DMS153 (cell line): ENCODE measurements around the gene TCP11L1.
"Not testable (repeated sequence)": the region's sequence is repeated elsewhere in the genome, so short reads cannot be mapped to it uniquely, and the experiment has no call there.

ENCODE experiments used
- DNase-seq: peaks from one replicate; lab custom pipeline; 2025; lab: John Stamatoyannopoulos, UW

Gene TCP11L1

DNA sequence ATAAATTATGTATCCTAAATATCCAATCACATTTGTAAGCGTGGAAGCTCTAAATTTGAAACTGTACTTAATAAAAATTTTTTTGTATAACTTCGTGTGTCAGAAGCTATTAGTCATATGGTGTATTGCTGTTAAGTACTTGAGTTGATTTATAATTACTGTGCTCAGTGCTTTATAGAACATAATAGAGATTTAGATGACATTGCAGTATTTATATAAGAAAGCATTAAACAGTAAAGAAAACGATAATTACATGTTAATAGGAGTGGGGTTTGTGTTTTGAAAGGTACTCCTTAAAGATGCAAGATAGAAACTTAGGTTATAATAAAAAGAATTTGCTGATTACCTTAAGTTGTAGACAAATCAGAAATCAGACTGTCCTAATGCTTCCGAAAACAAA is 5.9 kb upstream of the TCP11L1 start:
- DNase-seq = no peak

DNA sequence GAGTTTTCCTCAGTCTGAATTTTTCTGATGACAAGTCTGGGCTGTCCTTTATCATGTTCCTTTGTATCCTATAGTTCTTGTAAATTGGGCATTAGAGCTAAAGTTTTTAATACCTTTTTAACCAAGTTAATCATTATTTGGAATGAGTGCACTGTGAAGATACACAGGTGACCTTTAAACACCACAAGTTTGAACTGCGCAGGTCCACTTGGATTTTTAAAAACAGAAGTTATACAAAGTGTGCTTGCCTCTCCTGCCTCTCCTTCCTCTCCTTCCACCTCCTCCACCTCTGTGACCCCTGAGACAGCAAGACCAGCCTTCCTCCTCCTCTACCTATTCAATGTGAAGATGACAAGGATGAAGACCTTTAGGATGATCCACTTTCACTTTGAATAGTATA is 4.4 kb upstream of the TCP11L1 start:
- DNase-seq = no peak

DNA sequence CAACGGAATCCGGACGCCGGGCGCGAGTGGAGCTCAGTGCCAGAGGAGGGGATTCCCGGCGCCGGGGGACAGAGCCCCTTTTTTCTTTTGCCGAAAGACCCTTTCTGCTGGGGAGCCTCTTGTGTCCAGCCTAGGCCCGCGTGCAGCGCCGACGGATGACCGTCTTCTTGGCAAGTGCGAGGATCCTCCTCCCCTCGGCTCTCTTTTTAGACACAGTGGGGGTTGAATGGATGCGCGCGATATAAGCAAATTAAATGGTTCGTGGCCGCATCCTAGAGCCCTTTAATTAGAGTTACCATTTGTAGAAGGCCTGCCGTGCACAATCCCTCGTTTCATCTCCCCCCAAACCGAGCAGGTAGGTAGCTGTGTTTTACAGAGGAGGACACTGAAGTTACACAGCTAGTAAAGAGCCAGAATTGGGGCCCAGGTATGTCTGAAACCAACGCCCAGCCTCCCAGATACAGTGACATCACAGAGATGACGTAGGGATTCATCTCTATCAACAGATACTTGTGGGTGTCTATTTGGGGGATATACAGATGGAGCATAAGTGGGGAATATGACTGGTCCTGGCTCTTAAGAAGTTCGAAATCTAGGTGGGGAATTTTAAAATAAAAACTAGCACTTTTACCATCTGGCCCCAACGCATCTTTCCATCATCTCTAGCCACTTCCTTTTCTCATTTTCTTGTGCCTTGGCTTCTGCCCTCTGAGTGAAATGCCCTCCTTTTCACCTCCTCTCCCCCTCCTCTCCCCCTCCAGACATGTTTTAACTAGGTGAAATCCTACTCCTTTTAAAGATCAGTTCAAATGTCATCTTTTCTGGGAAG is 875 bp downstream of the TCP11L1 start:
- peak; percentile 22 for DNase-seq

DNA sequence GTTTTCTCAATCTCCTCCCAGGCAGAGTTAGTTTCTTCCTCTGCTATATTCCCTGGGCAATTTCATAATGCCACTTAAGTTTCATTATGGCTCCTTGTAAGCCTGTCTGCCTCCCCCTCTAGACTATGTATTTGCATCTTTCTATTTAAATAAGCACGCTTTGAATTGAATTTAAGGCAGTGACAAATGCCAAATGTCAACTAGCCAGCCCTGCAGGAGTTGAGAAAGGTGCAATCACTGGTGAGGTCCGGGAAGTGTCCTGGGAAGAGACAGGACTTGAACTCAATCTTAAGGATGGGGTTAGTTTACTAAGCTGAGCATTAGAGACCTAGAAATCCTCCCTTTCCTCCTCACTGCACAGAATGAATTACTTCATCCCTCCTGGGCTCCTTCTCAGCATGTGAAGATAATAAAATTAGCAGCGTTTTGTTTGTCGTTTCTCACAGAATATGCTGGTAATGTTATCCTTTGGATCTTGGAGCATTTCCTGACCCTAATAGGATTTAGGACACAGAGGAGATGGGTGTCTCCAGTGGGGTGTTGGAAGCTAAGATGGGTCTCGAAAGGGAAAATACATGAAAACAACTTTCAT is 1.6 kb downstream of the TCP11L1 start:
- DNase-seq = no peak

- DNase-seq = no peak
Measured at GRCh38 chr11:33043221-33043830, 4.0 kb downstream of the TCP11L1 start.

- no peak for DNase-seq
Measured at GRCh38 chr11:33044285-33044756, 4.9 kb downstream of the TCP11L1 start.

DNA sequence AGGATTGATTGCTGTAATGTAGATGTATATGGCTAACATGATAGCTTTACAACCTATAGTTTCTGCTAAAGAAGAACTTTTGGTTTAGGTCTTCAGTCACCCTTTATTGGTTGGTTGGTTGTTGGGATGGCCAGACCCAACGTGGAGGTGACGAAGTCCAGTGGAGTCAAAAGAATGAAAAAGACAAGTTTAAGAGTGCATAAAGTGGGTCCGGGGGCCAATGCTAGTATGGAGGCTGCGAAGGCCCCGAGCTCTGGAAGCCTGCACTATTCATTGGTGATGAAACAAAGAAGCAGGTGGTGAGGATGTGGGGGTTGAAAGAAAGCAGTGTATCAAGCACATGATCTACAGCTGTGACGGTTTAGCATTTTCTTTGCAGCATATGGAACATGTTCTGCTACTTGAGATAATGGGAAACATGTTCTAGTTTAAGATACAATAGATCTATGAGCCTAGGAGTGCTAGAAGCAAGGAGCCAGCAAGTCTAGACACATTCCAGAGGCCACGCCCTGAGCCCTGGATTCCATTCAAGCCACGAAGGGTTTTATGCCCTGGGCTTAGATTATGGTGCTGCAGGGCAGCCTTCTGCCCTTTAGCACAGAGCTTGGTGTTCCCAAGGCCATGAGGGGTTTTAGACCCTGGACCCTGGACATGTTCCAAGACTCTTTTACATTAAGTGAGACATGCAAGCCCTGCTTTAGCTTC is 6.3 kb downstream of the TCP11L1 start:
- no peak for DNase-seq

- not testable (repeated sequence) for DNase-seq
Measured at GRCh38 chr11:33048701-33049100, 9.3 kb downstream of the TCP11L1 start.

DNA sequence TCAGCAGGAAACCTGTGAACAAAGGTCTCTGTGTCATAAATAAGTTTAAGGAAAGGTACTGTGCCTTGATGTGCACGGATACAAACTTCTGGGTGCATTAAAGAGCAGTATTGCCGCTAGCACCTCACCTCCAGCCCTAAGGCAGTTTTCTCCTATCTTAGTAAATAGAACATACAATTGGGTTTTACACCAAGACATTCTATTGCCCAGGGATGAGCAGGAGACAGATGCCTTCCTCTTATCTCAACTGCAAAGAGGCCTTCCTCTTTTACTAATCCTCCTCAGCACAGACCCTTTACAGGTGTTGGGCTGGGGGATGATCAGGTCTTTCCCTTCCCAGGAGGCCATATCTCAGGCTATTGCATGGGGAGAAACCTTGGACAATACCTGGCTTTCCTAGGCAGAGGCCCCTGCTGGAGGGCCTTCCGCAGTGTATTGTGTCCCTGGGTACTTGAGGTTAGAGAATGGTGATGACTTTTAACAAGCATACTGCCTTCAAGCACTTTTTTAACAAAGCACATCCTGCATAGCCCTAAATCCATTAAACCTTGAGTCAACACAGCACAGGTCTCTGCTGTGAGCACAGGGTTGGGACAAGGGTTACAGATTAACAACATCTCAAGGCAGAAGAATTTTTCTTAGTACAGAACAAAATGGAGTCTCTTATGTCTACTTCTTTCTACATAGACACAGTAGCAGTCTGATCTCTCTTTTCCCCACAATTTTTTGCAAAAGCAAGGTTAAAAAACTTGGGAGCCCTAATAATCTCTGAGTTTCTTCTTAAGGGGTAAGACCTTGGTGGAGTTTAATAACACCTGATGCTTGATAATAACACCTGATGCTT is 10.4 kb downstream of the TCP11L1 start:
- DNase-seq = peak; percentile 74

DNA sequence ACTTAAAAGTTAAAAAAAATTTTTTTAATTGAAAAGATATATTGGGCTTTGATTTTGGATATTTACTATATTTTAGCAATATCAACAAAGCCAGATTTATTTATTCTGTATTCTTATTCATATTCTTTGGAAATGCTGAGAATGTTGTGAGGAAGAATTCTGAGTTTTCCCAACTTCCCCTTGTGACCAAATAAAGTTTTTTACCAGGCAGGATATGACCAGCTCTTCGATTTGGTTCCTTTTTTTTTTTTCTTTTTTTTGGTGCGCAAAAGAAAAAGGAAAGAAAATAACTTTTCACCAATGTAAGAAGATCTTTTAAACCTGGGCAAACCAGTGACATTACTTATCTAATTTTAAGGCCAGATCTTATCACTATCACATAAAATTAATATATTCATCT is 12.9 kb downstream of the TCP11L1 start:
- no peak for DNase-seq

- DNase-seq = no peak
Measured at GRCh38 chr11:33055375-33055774, 16.0 kb downstream of the TCP11L1 start.

DNA sequence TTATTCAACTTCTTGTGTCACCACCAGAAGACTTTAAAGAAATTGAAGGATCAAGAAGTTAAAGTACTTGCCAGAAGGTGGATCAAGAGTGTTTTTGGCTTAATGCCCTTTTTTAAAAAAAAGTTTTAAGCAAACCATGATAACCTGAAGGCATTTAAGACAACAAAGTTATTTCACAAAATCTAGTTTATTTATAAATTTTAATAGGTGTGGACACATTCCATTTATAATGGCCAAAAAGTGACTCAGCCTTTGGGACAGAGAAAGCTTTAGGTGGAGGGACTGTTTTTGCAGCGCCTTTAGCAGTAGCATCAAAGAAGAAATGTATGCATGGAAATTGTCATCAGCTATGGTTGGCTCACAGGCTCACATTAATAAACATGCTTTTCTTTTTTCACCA is 17.9 kb downstream of the TCP11L1 start:
- no peak for DNase-seq

- no peak for DNase-seq
Measured at GRCh38 chr11:33059331-33060007, 20.1 kb downstream of the TCP11L1 start.

DNA sequence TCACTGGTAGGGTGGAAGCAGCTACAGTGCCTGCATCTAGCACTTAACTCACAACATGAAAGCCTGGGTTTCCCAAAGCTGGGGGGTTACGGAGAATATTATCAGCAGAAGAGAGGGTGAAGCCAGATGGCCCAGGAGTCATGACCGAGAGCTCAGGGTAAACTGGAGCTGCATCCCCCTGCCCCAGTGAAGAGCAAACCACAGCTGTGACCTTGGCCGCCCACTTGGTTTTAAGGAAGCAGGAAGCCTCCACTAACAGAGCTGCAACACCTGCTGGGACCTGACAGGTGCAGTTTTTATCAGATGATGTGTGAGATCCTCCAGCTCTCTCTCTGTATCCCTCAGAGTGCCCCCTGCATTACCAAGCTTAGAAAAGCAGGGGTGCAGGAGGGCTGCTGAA is 20.9 kb downstream of the TCP11L1 start:
- no peak for DNase-seq

- no peak for DNase-seq
Measured at GRCh38 chr11:33062137-33062536, 22.8 kb downstream of the TCP11L1 start.

DNA sequence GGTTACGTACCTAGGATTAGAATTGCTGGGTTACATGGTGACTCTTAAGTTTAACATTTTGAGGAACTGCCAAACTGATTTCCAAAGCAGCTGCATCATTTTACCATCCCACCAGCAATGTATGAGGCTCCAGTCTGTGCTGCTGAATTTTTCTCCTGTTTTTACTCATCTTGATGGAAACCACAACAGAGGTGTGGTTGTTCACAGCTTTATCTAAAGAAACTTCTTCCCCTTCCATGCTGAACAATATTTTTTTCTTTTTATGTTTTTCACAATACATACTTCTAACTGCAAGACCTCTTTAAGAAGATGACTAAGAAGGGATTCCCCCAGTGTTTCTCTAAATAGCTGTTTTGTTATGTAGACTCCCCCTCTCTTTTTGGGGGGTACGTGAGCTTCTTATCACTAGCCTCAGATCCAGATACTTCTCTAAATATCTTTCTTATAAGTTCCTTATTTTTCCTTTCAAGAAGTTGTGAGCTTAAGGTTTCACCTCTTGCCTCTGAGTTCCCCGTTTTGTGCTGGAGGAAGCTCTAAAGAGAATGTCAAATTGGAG is 24.0 kb downstream of the TCP11L1 start:
- DNase-seq = no peak

DNA sequence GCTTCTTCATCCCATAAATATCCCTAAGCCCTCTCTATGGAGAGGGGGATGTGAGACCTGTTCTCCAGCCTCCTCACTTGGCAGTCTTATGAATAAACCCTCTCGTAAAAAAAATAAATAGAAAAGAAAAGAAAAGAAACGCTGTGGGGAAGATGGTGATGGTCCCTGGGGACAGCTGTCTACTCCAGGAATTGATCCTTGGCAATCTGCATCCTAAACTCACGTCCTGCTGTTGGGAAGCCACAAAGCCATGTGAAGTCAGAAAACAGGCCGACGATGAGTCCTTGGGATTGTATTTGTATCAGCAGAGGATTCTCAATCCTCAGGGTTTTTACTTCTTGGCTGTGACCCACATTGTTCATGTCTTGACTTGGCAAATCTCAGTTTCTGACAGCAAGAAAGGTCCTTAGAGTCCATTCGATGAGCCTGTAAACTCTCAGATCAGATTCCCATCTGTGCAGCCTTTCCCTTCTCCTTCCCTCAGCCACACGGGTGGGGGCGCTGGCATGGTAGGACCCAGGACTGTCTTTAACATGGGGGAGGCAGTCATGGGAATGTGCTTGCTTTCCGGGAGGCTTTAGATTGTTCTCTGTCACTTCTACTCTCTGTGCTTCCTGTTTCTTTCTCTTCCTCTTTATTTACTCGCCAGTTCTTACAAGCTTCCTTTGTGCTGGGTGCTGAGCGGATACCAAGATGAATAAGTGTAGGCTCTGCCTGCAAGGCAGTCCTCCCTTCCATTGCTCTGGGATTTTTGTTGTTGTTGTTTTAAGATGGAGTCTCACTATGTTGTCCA is 24.9 kb downstream of the TCP11L1 start:
- DNase-seq = no peak

DNA sequence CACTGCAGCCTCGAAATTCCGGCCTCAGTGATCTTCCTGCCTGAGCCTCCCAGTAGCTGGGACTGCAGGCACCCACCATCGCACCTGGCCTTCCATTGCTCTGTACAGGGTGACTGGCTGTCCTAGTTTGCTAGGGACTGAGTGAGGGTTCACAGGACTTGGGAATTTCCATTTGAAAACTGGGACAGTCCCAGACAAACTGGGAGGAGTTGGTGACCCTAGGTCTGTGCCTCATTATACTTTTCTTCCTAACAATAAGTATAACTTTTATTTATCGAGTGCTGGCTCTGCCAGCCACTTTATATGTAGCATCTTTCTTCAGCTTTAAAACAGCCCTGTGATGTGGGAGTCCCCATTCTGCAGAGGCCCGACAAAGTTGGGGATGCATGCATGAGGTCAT is 25.5 kb downstream of the TCP11L1 start:
- DNase-seq = no peak

GRCh38 chr11:33065445-33066178 is 26.2 kb downstream of the TCP11L1 start:
- peak; percentile 14 for DNase-seq
